Measurements from ENCODE around the gene ADAMTSL1.

The ADAMTSL1 gene

GRCh38 chr9:18829066-18829465 lies 355.1 kb downstream of the ADAMTSL1 start:
- CTCF ChIA-PET: no interaction called here
- Mint-ChIP-seq H3K27me3 (peaks cover 5% of the 10 kb centered on the region), H3K4me3 (no peak overlapping the region), H3K27ac (no peak overlapping the region), H3K36me3 (no peaks in the 10 kb centered on the region), H3K4me1 (peaks cover 21% of the 10 kb centered on the region), H3K9me3 (no peaks in the 10 kb centered on the region)
- DNase-seq: no peak

- CTCF ChIA-PET: no interaction called here
- H3K9me3 Mint-ChIP-seq: no peaks in the 10 kb centered on the region
- peaks cover 18% of the 10 kb centered on the region for H3K4me1 Mint-ChIP-seq
- H3K27ac Mint-ChIP-seq: peak overlapping the region; percentile 33
- H3K36me3 Mint-ChIP-seq: no peaks in the 10 kb centered on the region
- H3K27me3 Mint-ChIP-seq: peaks cover 5% of the 10 kb centered on the region
- no peak for DNase-seq
- no peak overlapping the region for H3K4me3 Mint-ChIP-seq
Measured at GRCh38 chr9:18829873-18830272, 355.9 kb downstream of the ADAMTSL1 start.

GRCh38 chr9:18834740-18835361 lies 360.9 kb downstream of the ADAMTSL1 start:
- Mint-ChIP-seq H3K27me3 (peaks cover 5% of the 10 kb centered on the region), H3K27ac (no peak overlapping the region), H3K4me1 (no peaks in the 10 kb centered on the region), H3K9me3 (no peaks in the 10 kb centered on the region), H3K36me3 (no peaks in the 10 kb centered on the region), H3K4me3 (no peak overlapping the region)
- DNase-seq: no peak
- CTCF ChIA-PET: no interaction called here

GRCh38 chr9:18837402-18837801 lies 363.4 kb downstream of the ADAMTSL1 start:
- H3K27me3 Mint-ChIP-seq: no peaks in the 10 kb centered on the region
- no peak overlapping the region for H3K4me3 Mint-ChIP-seq
- no peak overlapping the region for H3K27ac Mint-ChIP-seq
- CTCF ChIA-PET: no interaction called here
- no peaks in the 10 kb centered on the region for H3K4me1 Mint-ChIP-seq
- no peak for DNase-seq
- H3K36me3 Mint-ChIP-seq: no peaks in the 10 kb centered on the region
- H3K9me3 Mint-ChIP-seq: no peaks in the 10 kb centered on the region

- no peak overlapping the region for H3K27ac Mint-ChIP-seq
- no peak overlapping the region for H3K4me3 Mint-ChIP-seq
- peaks cover 1% of the 10 kb centered on the region for H3K9me3 Mint-ChIP-seq
- H3K4me1 Mint-ChIP-seq: no peaks in the 10 kb centered on the region
- no peak for DNase-seq
- H3K27me3 Mint-ChIP-seq: no peaks in the 10 kb centered on the region
- CTCF ChIA-PET: no interaction called here
- no peaks in the 10 kb centered on the region for H3K36me3 Mint-ChIP-seq
Measured at GRCh38 chr9:18847576-18848275, 373.8 kb downstream of the ADAMTSL1 start.

GRCh38 chr9:18848657-18849056 lies 374.7 kb downstream of the ADAMTSL1 start:
- Mint-ChIP-seq H3K4me3 (no peak overlapping the region), H3K27ac (no peak overlapping the region), H3K4me1 (no peaks in the 10 kb centered on the region), H3K9me3 (no peaks in the 10 kb centered on the region), H3K27me3 (no peaks in the 10 kb centered on the region), H3K36me3 (no peaks in the 10 kb centered on the region)
- CTCF ChIA-PET: no interaction called here
- no peak for DNase-seq

GRCh38 chr9:18849270-18849669 lies 375.3 kb downstream of the ADAMTSL1 start:
- CTCF ChIA-PET: no interaction called here
- no peaks in the 10 kb centered on the region for H3K4me1 Mint-ChIP-seq
- no peaks in the 10 kb centered on the region for H3K36me3 Mint-ChIP-seq
- DNase-seq: no peak
- H3K4me3 Mint-ChIP-seq: no peak overlapping the region
- H3K9me3 Mint-ChIP-seq: no peaks in the 10 kb centered on the region
- no peak overlapping the region for H3K27ac Mint-ChIP-seq
- no peaks in the 10 kb centered on the region for H3K27me3 Mint-ChIP-seq

- H3K27me3 Mint-ChIP-seq: no peaks in the 10 kb centered on the region
- CTCF ChIA-PET: no interaction called here
- H3K4me1 Mint-ChIP-seq: no peaks in the 10 kb centered on the region
- no peak overlapping the region for H3K4me3 Mint-ChIP-seq
- no peaks in the 10 kb centered on the region for H3K9me3 Mint-ChIP-seq
- no peak for DNase-seq
- H3K36me3 Mint-ChIP-seq: no peaks in the 10 kb centered on the region
- no peak overlapping the region for H3K27ac Mint-ChIP-seq
Measured at GRCh38 chr9:18849890-18850677, 376.1 kb downstream of the ADAMTSL1 start.

GRCh38 chr9:18851069-18851795 lies 377.3 kb downstream of the ADAMTSL1 start:
- Mint-ChIP-seq H3K27me3 (no peaks in the 10 kb centered on the region), H3K4me1 (no peaks in the 10 kb centered on the region), H3K9me3 (no peaks in the 10 kb centered on the region), H3K4me3 (no peak overlapping the region), H3K36me3 (no peaks in the 10 kb centered on the region), H3K27ac (no peak overlapping the region)
- no peak for DNase-seq
- CTCF ChIA-PET: no interaction called here

GRCh38 chr9:18855656-18856055 lies 381.7 kb downstream of the ADAMTSL1 start:
- H3K4me3 Mint-ChIP-seq: no peak overlapping the region
- peaks cover 4% of the 10 kb centered on the region for H3K27me3 Mint-ChIP-seq
- H3K4me1 Mint-ChIP-seq: no peaks in the 10 kb centered on the region
- CTCF ChIA-PET: no interaction called here
- no peaks in the 10 kb centered on the region for H3K9me3 Mint-ChIP-seq
- no peaks in the 10 kb centered on the region for H3K36me3 Mint-ChIP-seq
- DNase-seq: no peak
- no peak overlapping the region for H3K27ac Mint-ChIP-seq

- DNase-seq: no peak
- CTCF ChIA-PET: no interaction called here
- H3K9me3 Mint-ChIP-seq: no peaks in the 10 kb centered on the region
- H3K4me3 Mint-ChIP-seq: no peak overlapping the region
- H3K4me1 Mint-ChIP-seq: no peaks in the 10 kb centered on the region
- no peaks in the 10 kb centered on the region for H3K36me3 Mint-ChIP-seq
- H3K27me3 Mint-ChIP-seq: peaks cover 10% of the 10 kb centered on the region
- no peak overlapping the region for H3K27ac Mint-ChIP-seq
Measured at GRCh38 chr9:18857334-18857733, 383.4 kb downstream of the ADAMTSL1 start.

- peaks cover 10% of the 10 kb centered on the region for H3K27me3 Mint-ChIP-seq
- CTCF ChIA-PET: no interaction called here
- H3K9me3 Mint-ChIP-seq: no peaks in the 10 kb centered on the region
- no peak overlapping the region for H3K4me3 Mint-ChIP-seq
- H3K36me3 Mint-ChIP-seq: no peaks in the 10 kb centered on the region
- no peak overlapping the region for H3K27ac Mint-ChIP-seq
- no peak for DNase-seq
- no peaks in the 10 kb centered on the region for H3K4me1 Mint-ChIP-seq
Measured at GRCh38 chr9:18857769-18858168, 383.8 kb downstream of the ADAMTSL1 start.

GRCh38 chr9:18861609-18862544 lies 387.9 kb downstream of the ADAMTSL1 start:
- no peaks in the 10 kb centered on the region for H3K9me3 Mint-ChIP-seq
- no peak overlapping the region for H3K27ac Mint-ChIP-seq
- CTCF ChIA-PET: no interaction called here
- no peak overlapping the region for H3K4me3 Mint-ChIP-seq
- H3K36me3 Mint-ChIP-seq: no peaks in the 10 kb centered on the region
- H3K4me1 Mint-ChIP-seq: no peaks in the 10 kb centered on the region
- DNase-seq: no peak
- H3K27me3 Mint-ChIP-seq: peaks cover 10% of the 10 kb centered on the region

Data from activated naive CD4-positive, alpha-beta T cell treated with anti-CD3 and anti-CD28 coated beads, Interleukin-2, amount 10 ng/mL, durations not matched to agents 7 days and 5 days (primary cell).